Measurements from ENCODE around the gene BRINP1.

- TF ChIP-seq CTCF (IDR thresholded peaks at IDR 0.05; ENCODE audit: control extremely low read depth in 1 of 3, insufficient read depth in 1 of 3, low read depth in 1 of 3, low read length in 3 of 3) (no peak), FOSL1 (IDR thresholded peaks at IDR 0.05; ENCODE audit: insufficient read depth, low read depth, low read length) (no peak), EGR1 (IDR thresholded peaks at IDR 0.05; ENCODE audit: borderline replicate concordance, low read depth, low read length) (0 out of 2 replicates have a peak, but pooled peaks have one; percentile 33), EP300 (IDR thresholded peaks at IDR 0.05; ENCODE audit: borderline replicate concordance in 1 of 2, low read depth in 2 of 2, low read length in 2 of 2) (no peak), POLR2A (IDR thresholded peaks at IDR 0.05; ENCODE audit: control extremely low read depth in 1 of 2, low read depth in 2 of 2, low read length in 2 of 2) (peak in 1 of 2 experiments; percentile 67; a peak in 2 of 3 replicates), YY1 (IDR thresholded peaks at IDR 0.05; ENCODE audit: low read depth, low read length) (peak; percentile 12; the same call in 1 of the 2 replicates), EZH2 (IDR thresholded peaks at IDR 0.05; ENCODE audit: low read depth, low read length, severe bottlenecking) (no peak), GABPA (IDR thresholded peaks at IDR 0.05; ENCODE audit: borderline replicate concordance, insufficient read depth, low read length) (no peak), CHD2 (IDR thresholded peaks at IDR 0.05; ENCODE audit: low read length) (peak; percentile 76), CREB1 (IDR thresholded peaks at IDR 0.05) (no peak)
Observed at GRCh38 chr9:119368681-119369581, at the start of gene BRINP1.
